Thymus (tissue), 11 donors: ENCODE results near the gene CAMKMT. TPM values are rescaled to one million over a fixed set of nuclear protein-coding genes. Genes with fewer than 3 reads are reported as not detected.
A peak's percentile ranks its signal among the peaks of the same experiment; 100 is the strongest.

ENCODE experiments used
- DNase-seq, 9 donors: peaks; one replicate each; pipeline ENCODE4 v3.0.0-alpha.2; 2013; ENCODE audit warnings: low spot score in 9 of 9, low read depth in 6 of 9, missing footprints in 1 of 9
- H3K27ac ChIP-seq, 2 donors: one replicate each; pipeline ENCODE4 v1.5.1; 2013; ENCODE audit warnings: control low read depth in 1 of 2, low read depth in 1 of 2, low read length in 1 of 2, mild to moderate bottlenecking in 1 of 2, moderate library complexity in 1 of 2
- H3K27me3 ChIP-seq, 2 donors: one replicate each; pipeline ENCODE4 v1.5.1; 2013; ENCODE audit warnings: low read length in 1 of 2; ENCODE audit not compliant: control insufficient read depth in 2 of 2, insufficient read depth in 1 of 2
- H3K36me3 ChIP-seq, 2 donors: one replicate each; pipeline ENCODE4 v1.5.1; 2013; ENCODE audit warnings: low read length in 1 of 2, mild to moderate bottlenecking in 1 of 2, moderate library complexity in 1 of 2; ENCODE audit not compliant: control insufficient read depth in 2 of 2, insufficient read depth in 2 of 2
- H3K4me1 ChIP-seq, 2 donors: one replicate each; pipeline ENCODE4 v1.5.1; 2013; ENCODE audit warnings: low read length in 2 of 2; ENCODE audit not compliant: control insufficient read depth in 2 of 2, insufficient read depth in 2 of 2
- H3K4me3 ChIP-seq, 2 donors: one replicate each; pipeline ENCODE4 v1.5.1; 2013; ENCODE audit warnings: low read length in 2 of 2, control low read depth in 1 of 2, mild to moderate bottlenecking in 1 of 2
- H3K9me3 ChIP-seq, 2 donors: one replicate each; pipeline ENCODE4 v1.5.1; 2013; ENCODE audit warnings: low read length in 1 of 2, mild to moderate bottlenecking in 1 of 2; ENCODE audit not compliant: control insufficient read depth in 2 of 2, insufficient read depth in 1 of 2
- WGBS: extraction: QIAGEN DNeasy Blood & Tissue Kit; methylation state at CpG from one replicate; pipeline ENCODE4 v1.1.7; 2013; 5-methylcytosine and 5-hydroxymethylcytosine counted together
- polyA plus RNA-seq: library from polyadenylated mRNA; stranded (reverse); fragments of 200-250 nt; gene quantifications from one replicate; pipeline ENCODE4 v1.2.3, GENCODE V29; 2013
- total RNA-seq: library from RNA; stranded (reverse); fragments of 120-200 nt; gene quantifications from one replicate; pipeline ENCODE4 v1.2.4, GENCODE V29; 2013
- donor health status: healthy.

Gene CAMKMT
- total and polyA plus RNA-seq, 2 donors = 7.0 to 7.4 TPM

GRCh38 chr2:44351088-44351487 is 10.7 kb upstream of the CAMKMT start:
- no peak for DNase-seq
- WGBS = 96% methylated on average over 4 of the region's 4 CpGs
- H3K9me3 ChIP-seq = no peaks in the 10 kb centered on the region
- H3K4me3 ChIP-seq = no peak overlapping the region
- no peak overlapping the region for H3K27ac ChIP-seq
- no peaks in the 10 kb centered on the region for H3K27me3 ChIP-seq
- H3K36me3 ChIP-seq = no peaks in the 10 kb centered on the region
- no peaks in the 10 kb centered on the region for H3K4me1 ChIP-seq

GRCh38 chr2:44351676-44352075 is 10.1 kb upstream of the CAMKMT start:
- no peak for DNase-seq
- H3K27me3 ChIP-seq = no peaks in the 10 kb centered on the region
- WGBS = 98% methylated on average over 2 of the region's 2 CpGs
- H3K9me3 ChIP-seq = no peaks in the 10 kb centered on the region
- no peaks in the 10 kb centered on the region for H3K4me1 ChIP-seq
- no peaks in the 10 kb centered on the region for H3K36me3 ChIP-seq
- H3K27ac ChIP-seq = no peak overlapping the region
- no peak overlapping the region for H3K4me3 ChIP-seq

GRCh38 chr2:44352510-44352909 is 9.2 kb upstream of the CAMKMT start:
- DNase-seq = no peak
- H3K9me3 ChIP-seq = no peaks in the 10 kb centered on the region
- no peaks in the 10 kb centered on the region for H3K4me1 ChIP-seq
- H3K4me3 ChIP-seq = no peak overlapping the region
- H3K36me3 ChIP-seq = no peaks in the 10 kb centered on the region
- no peak overlapping the region for H3K27ac ChIP-seq
- H3K27me3 ChIP-seq = no peaks in the 10 kb centered on the region
- 100% methylated on average over 1 of the region's 1 CpG for WGBS

GRCh38 chr2:44354761-44355160 is 7.0 kb upstream of the CAMKMT start:
- no peaks in the 10 kb centered on the region for H3K9me3 ChIP-seq
- DNase-seq = no peak
- WGBS = 98% methylated on average over 6 of the region's 6 CpGs
- H3K27ac ChIP-seq = no peak overlapping the region
- no peaks in the 10 kb centered on the region for H3K36me3 ChIP-seq
- no peak overlapping the region for H3K4me3 ChIP-seq
- no peaks in the 10 kb centered on the region for H3K27me3 ChIP-seq
- H3K4me1 ChIP-seq = no peaks in the 10 kb centered on the region

- Histone ChIP-seq H3K27me3 (no peaks in the 10 kb centered on the region), H3K4me3 (no peak overlapping the region), H3K4me1 (peaks cover 10 to 11% of the 10 kb centered on the region in 2 donors), H3K9me3 (no peaks in the 10 kb centered on the region), H3K27ac (no peak overlapping the region), H3K36me3 (no peaks in the 10 kb centered on the region)
- no peak for DNase-seq
- WGBS = 53% methylated on average over 3 of the region's 3 CpGs
Measured at GRCh38 chr2:44358503-44358902, 3.2 kb upstream of the CAMKMT start.

- peak overlapping the region; percentile 57 to 94 for H3K4me3 ChIP-seq
- no peaks in the 10 kb centered on the region for H3K27me3 ChIP-seq
- peak in 4 of 9 donors; percentile 3 to 36 (median 20) for DNase-seq
- H3K27ac ChIP-seq = peak overlapping the region; percentile 95 to 96
- H3K4me1 ChIP-seq = peaks cover 10 to 11% of the 10 kb centered on the region in 2 donors
- 6% methylated on average over 19 of the region's 19 CpGs for WGBS
- H3K9me3 ChIP-seq = no peaks in the 10 kb centered on the region
- no peaks in the 10 kb centered on the region for H3K36me3 ChIP-seq
Measured at GRCh38 chr2:44360749-44361329, 908 bp upstream of the CAMKMT start.

- H3K27ac ChIP-seq = peak overlapping the region; percentile 55 to 83
- DNase-seq = peak; percentile 24 to 74 (median 42)
- H3K4me3 ChIP-seq = peak overlapping the region; percentile 57 to 94
- H3K36me3 ChIP-seq = no peaks in the 10 kb centered on the region
- WGBS = 1% methylated on average over 32 of the region's 32 CpGs
- H3K4me1 ChIP-seq = peaks cover 10 to 11% of the 10 kb centered on the region in 2 donors
- no peaks in the 10 kb centered on the region for H3K9me3 ChIP-seq
- H3K27me3 ChIP-seq = no peaks in the 10 kb centered on the region
Measured at GRCh38 chr2:44362207-44363015, 664 bp downstream of the CAMKMT start.

- WGBS = 99% methylated on average over 3 of the region's 3 CpGs
Measured at GRCh38 chr2:44364604-44365003, 2.9 kb downstream of the CAMKMT start.

GRCh38 chr2:44367591-44367990 is 5.8 kb downstream of the CAMKMT start:
- DNase-seq = no peak
- Histone ChIP-seq H3K4me3 (no peak overlapping the region), H3K36me3 (no peaks in the 10 kb centered on the region), H3K27me3 (no peaks in the 10 kb centered on the region), H3K9me3 (no peaks in the 10 kb centered on the region), H3K4me1 (peaks cover 6 to 8% of the 10 kb centered on the region in 2 donors), H3K27ac (no peak overlapping the region)
- WGBS = 97% methylated on average over 1 of the region's 1 CpG

More at GRCh38 chr2:44364604-44365003, 2.9 kb downstream of the CAMKMT start:
- Histone ChIP-seq H3K4me1 (peaks cover 11 to 13% of the 10 kb centered on the region in 2 donors), H3K27ac (no peak overlapping the region), H3K4me3 (no peak overlapping the region), H3K9me3 (no peaks in the 10 kb centered on the region), H3K36me3 (no peaks in the 10 kb centered on the region), H3K27me3 (no peaks in the 10 kb centered on the region)
- DNase-seq = no peak
